SK-N-MC (cell line): ENCODE measurements around the gene OR1N1.

Experiments
- DNase-seq: peaks from one replicate; pipeline ENCODE4 v3.0.0-alpha.2; 2011; ENCODE audit warnings: low read depth, low spot score
- H3K27ac ChIP-seq: fragments of 200-600 bp; sonication (generic); 2 replicates; pipeline ENCODE4 v1.5.1; 2016; ENCODE audit warnings: mixed run types
- H3K36me3 ChIP-seq: fragments of 200-600 bp; sonication (generic); 2 replicates; pipeline ENCODE4 v1.6.1; 2017; ENCODE audit warnings: antibody characterized with exemption, low read length, mixed read lengths; ENCODE audit not compliant: insufficient read depth
- H3K4me3 ChIP-seq: fragments of 200-600 bp; sonication (generic); 2 replicates; pipeline ENCODE4 v1.5.1; 2016
- H3K9ac ChIP-seq: fragments of 200-600 bp; sonication (generic); 2 replicates; pipeline ENCODE4 v1.8.0; 2017; ENCODE audit warnings: mixed run types, mixed read lengths; ENCODE audit not compliant: insufficient read length
- H3K9me3 ChIP-seq: fragments of 200-600 bp; sonication (generic); 2 replicates; pipeline ENCODE4 v1.6.1; 2017; ENCODE audit warnings: low read depth, mild to moderate bottlenecking, antibody characterized with exemption, low read length, moderate library complexity, mixed read lengths
- EZH2 ChIP-seq: fragments of 200-600 bp; sonication (generic); IDR thresholded peaks from one replicate; pipeline ENCODE4 v1.6.1; 2017; ENCODE audit warnings: antibody characterized with exemption
- FOXP2 ChIP-seq: optimal IDR thresholded peaks from 2 replicates; pipeline ENCODE3; 2011; ENCODE audit warnings: mild to moderate bottlenecking, moderate library complexity; ENCODE audit not compliant: insufficient read depth; ENCODE audit errors: extremely low read length, control extremely low read depth
- POLR2AphosphoS5 ChIP-seq: IDR thresholded peaks from 2 replicates; pipeline ENCODE4 v1.6.1; 2012; ENCODE audit warnings: mild to moderate bottlenecking, low read depth, low read length, borderline replicate concordance

Gene OR1N1

GRCh38 chr9:122479062-122479461 is 48.0 kb downstream of the OR1N1 start:
- Histone ChIP-seq H3K36me3 (no peaks in the 10 kb centered on the region), H3K9ac (no peak overlapping the region), H3K9me3 (no peaks in the 10 kb centered on the region), H3K4me3 (no peak overlapping the region), H3K27ac (no peak overlapping the region)
- no peak for DNase-seq
- TF ChIP-seq EZH2 (no peak), FOXP2 (no peak), POLR2AphosphoS5 (no peak)

GRCh38 chr9:122477826-122478225 is 49.3 kb downstream of the OR1N1 start, which contains the start of gene OR1J1:
TSS of gene OR1J1 (minus strand) at chr9:122477926. CDS start at chr9:122477926, 0 bp downstream.
- no peak within 1 kb of the TSS for H3K27ac ChIP-seq
- no peaks in the 10 kb centered on the region for H3K36me3 ChIP-seq
- no peaks in the 10 kb centered on the region for H3K9me3 ChIP-seq
- H3K9ac ChIP-seq: no peak within 1 kb of the TSS
- TF ChIP-seq POLR2AphosphoS5 (no peak), EZH2 (no peak), FOXP2 (no peak)
- DNase-seq: no peak
- no peak within 1 kb of the TSS for H3K4me3 ChIP-seq

GRCh38 chr9:122477346-122477745 is 49.7 kb downstream of the OR1N1 start:
- Histone ChIP-seq H3K27ac (no peak overlapping the region), H3K9ac (no peak overlapping the region), H3K36me3 (no peaks in the 10 kb centered on the region), H3K9me3 (no peaks in the 10 kb centered on the region), H3K4me3 (no peak overlapping the region)
- no peak for DNase-seq
- TF ChIP-seq EZH2 (no peak), FOXP2 (no peak), POLR2AphosphoS5 (no peak)
